Measurements from ENCODE around the gene RSPO4. TPM values are rescaled to one million over a fixed set of nuclear protein-coding genes. Genes with fewer than 3 reads are reported as not detected.

RSPO4 gene
- total RNA-seq, 4 donors from 2014 or later, result 0.27 to 4.8 (median 0.65) TPM

- TF ChIP-seq POLR2A (IDR thresholded peaks at IDR 0.05) (no peak), CTCF (IDR thresholded peaks at IDR 0.05) (no peak)
- no peaks in the 10 kb centered on the region for H3K9me3 ChIP-seq
- intact Hi-C loops (cut with DNase I), result no loop called here
- no peak overlapping the region for H3K4me3 ChIP-seq (replicated peaks in 1 of 3)
- no peak for DNase-seq
- no peaks in the 10 kb centered on the region for H3K27me3 ChIP-seq
- H3K4me1 ChIP-seq, result peaks cover 5 to 6% of the 10 kb centered on the region in 2 donors
- no peak overlapping the region for H3K27ac ChIP-seq
- H3K36me3 ChIP-seq, result no peaks in the 10 kb centered on the region
These were observed 77.5 kb downstream of the RSPO4 start for GRCh38 chr20:924639-925038.

GRCh38 chr20:922781-923180, 79.3 kb downstream of the RSPO4 start:
- H3K9me3 ChIP-seq, result no peaks in the 10 kb centered on the region
- H3K4me3 ChIP-seq (replicated peaks in 1 of 3), result no peak overlapping the region
- intact Hi-C loops (cut with DNase I), result no loop called here
- TF ChIP-seq CTCF (IDR thresholded peaks at IDR 0.05) (no peak), POLR2A (IDR thresholded peaks at IDR 0.05) (no peak)
- H3K27me3 ChIP-seq, result no peaks in the 10 kb centered on the region
- no peaks in the 10 kb centered on the region for H3K36me3 ChIP-seq
- 68 to 80% methylated on average over 3 to 4 of the region's 4 CpGs for WGBS, 2 donors
- DNase-seq, result no peak
- peaks cover 12% of the 10 kb centered on the region in 2 donors for H3K4me1 ChIP-seq
- H3K27ac ChIP-seq, result no peak overlapping the region

- Histone ChIP-seq H3K4me3 (replicated peaks in 1 of 3) (no peak overlapping the region), H3K4me1 (peaks cover 23% of the 10 kb centered on the region in 2 donors), H3K9me3 (no peaks in the 10 kb centered on the region), H3K36me3 (no peaks in the 10 kb centered on the region), H3K27ac (no peak overlapping the region), H3K27me3 (no peaks in the 10 kb centered on the region)
- 93 to 100% methylated on average over 2 to 3 of the region's 5 CpGs for WGBS, 2 donors
- no peak for TF ChIP-seq POLR2A (IDR thresholded peaks at IDR 0.05)
- no peak for TF ChIP-seq CTCF (IDR thresholded peaks at IDR 0.05)
- intact Hi-C loops (cut with DNase I), result no loop called here
- DNase-seq, result no peak
These were observed 81.0 kb downstream of the RSPO4 start for GRCh38 chr20:921068-921467.

GRCh38 chr20:920311-920710, 81.8 kb downstream of the RSPO4 start:
- Histone ChIP-seq H3K27ac (no peak overlapping the region), H3K4me3 (replicated peaks in 1 of 3) (no peak overlapping the region), H3K36me3 (no peaks in the 10 kb centered on the region), H3K4me1 (peaks cover 31% of the 10 kb centered on the region in 2 donors), H3K9me3 (no peaks in the 10 kb centered on the region), H3K27me3 (no peaks in the 10 kb centered on the region)
- WGBS, 2 donors, result 76 to 86% methylated on average over 4 of the region's 4 CpGs
- no peak for DNase-seq
- intact Hi-C loops (cut with DNase I), result no loop called here
- TF ChIP-seq CTCF (IDR thresholded peaks at IDR 0.05), result no peak
- no peak for TF ChIP-seq POLR2A (IDR thresholded peaks at IDR 0.05)

GRCh38 chr20:919491-919916, 82.6 kb downstream of the RSPO4 start:
- no peak overlapping the region for H3K4me3 ChIP-seq (replicated peaks in 1 of 3)
- no peak for DNase-seq
- peaks cover 36 to 39% of the 10 kb centered on the region in 2 donors for H3K4me1 ChIP-seq
- WGBS, 2 donors, result 80 to 85% methylated on average over 5 of the region's 5 CpGs
- H3K36me3 ChIP-seq, result no peaks in the 10 kb centered on the region
- H3K27ac ChIP-seq, result no peak overlapping the region
- no peaks in the 10 kb centered on the region for H3K27me3 ChIP-seq
- intact Hi-C loops (cut with DNase I), result no loop called here
- TF ChIP-seq CTCF (IDR thresholded peaks at IDR 0.05) (no peak), POLR2A (IDR thresholded peaks at IDR 0.05) (no peak)
- no peaks in the 10 kb centered on the region for H3K9me3 ChIP-seq
